Measurements from ENCODE around the gene PPP2R1B.

PPP2R1B gene

DNA sequence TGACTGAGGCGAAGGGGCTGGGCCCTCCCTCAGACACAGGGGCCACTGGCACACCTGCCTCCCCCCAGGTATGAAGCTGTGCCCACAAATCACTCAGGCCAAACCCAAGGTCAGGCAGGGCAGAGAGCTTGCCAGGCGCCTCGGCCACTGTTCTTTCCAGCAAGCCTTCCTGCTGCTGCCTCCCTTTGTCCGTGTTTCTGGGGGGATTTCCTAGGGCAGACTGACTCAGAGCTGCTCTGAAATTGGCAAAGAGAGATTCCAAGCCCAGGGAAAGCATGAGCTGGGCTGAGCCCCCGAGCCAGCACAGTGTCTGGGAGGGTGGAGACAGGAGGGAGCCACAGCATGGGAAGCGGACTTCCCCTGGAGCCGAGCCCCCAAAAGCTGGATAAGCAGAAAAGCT, 33.2 kb downstream of the PPP2R1B start:
- no peak for FAIRE-seq
- peak; percentile 19 for DNase-seq (ENCODE audit: insufficient read length, low spot score)
- no peak for TF ChIP-seq POLR2A (IDR thresholded peaks at IDR 0.05; ENCODE audit: low read depth, low read length)

DNA sequence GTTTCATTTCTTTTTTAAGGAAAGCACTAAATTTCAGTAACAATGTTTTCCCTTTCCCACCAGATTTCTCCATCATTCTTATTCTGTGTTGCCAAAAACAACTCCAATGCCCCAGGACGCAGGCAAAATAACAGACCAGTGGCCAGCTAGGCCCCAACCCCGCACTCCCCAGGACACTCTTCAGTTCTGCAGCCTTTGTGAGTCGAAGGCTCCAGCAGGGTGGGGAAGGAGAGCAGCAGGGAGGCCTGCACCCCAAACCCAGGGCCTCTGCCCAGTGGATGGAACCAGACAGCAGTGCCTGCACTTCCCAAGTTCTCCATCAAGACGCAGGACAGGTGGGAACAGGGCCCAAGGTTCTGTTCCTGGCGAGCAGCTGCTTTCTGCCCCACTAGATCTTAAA, 34.4 kb downstream of the PPP2R1B start:
- FAIRE-seq (no peak), DNase-seq (ENCODE audit: insufficient read length, low spot score) (no peak)
- TF ChIP-seq POLR2A (IDR thresholded peaks at IDR 0.05; ENCODE audit: low read depth, low read length), result no peak

DNA sequence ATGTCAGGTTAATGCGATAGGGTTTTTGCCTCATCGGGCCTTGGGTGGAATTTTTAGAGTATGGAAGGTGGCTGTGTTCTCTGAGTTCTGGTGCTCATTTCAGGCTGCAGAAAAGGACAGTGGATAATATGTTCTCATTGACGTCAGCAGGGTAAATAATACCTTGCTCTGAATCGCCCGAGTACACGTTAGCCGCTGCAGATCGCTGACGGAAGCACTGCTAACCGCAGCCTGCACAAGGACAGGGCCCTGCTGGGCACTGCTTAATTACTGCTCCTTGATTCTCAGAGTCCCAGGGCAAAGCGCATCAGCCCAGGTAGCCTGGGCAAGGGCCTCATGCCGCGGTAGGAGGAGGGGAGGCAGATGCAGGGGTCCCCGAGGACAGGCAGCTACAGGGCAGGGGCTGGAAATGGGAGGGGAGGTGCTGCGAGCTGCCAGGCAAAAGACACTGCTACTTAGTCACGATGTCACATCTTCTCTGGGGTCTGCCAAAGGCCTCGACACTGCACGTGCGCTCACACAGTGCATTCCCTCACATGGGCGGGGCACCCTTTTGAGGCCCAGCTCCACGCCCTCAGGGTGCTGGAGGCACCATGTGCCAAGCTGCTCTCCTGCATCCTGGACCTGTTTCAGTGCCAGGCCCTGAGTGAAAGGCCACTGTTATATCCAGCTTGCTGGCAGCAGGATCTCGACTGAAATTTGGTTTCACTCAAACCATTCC, 35.2 kb downstream of the PPP2R1B start:
- DNase-seq (ENCODE audit: insufficient read length, low spot score) (no peak), FAIRE-seq (no peak)
- no peak for TF ChIP-seq POLR2A (IDR thresholded peaks at IDR 0.05; ENCODE audit: low read depth, low read length)

DNA sequence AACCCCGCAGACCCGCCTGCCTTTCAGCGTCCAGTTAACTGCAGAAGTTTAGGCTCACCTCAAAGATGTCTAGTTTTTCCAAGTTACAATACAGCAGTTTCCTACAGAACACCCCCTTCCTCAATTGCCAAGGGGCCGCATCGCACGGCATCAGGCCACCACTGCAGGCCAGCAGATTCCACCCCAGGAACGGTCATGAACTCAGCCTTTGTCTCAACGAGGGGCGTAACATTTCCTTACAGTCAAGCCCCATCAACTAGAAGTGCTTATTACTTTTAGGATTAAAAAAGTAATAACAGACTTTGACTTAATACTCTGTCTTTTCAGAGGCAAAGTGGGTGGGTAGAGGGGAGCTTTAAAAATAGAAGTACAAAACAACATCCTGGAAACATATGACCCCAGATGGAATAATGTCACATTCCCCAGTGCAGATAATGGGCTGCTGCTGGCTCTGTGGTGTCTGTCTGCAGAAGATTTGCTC, 36.3 kb downstream of the PPP2R1B start:
- no peak for TF ChIP-seq POLR2A (IDR thresholded peaks at IDR 0.05; ENCODE audit: low read depth, low read length)
- no peak for DNase-seq (ENCODE audit: insufficient read length, low spot score)
- FAIRE-seq, result no peak

DNA sequence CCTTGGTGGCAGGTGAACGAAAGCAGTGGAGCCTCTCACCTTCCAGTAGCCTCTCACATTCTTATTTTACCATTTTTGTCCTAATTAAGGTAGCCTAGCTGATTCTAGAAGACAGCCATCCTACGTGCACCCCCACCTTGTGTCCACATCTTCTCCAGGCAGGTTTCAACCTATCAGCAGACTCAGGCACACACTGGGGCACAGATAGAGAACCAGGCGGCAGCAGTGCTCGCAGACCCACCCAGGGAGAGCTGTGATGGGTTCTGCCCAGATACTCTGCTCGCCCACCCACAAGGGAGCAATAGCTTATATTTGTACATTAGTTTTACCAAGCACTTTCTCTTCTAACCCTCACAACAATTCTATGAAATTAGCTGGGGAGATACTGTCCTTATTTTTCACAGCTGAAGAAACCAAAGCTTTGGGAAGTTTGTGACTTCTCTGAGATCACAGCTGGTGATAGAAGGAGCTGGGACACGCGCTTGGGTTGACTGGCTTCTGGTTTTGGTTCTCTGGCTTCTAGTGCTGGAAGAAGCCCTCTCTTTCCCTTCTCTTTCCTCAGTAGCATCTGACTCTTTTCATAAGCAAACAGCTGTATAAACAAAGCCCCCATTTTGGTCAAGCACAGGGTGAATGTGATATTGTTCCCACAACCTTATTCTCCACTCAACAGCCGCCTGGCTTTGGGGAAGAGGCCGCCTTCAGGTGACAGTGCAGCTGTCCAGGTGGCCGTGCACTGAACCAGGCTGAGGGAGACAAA, 36.9 kb downstream of the PPP2R1B start:
- DNase-seq (ENCODE audit: insufficient read length, low spot score) (no peak), FAIRE-seq (no peak)
- TF ChIP-seq POLR2A (IDR thresholded peaks at IDR 0.05; ENCODE audit: low read depth, low read length), result no peak

DNA sequence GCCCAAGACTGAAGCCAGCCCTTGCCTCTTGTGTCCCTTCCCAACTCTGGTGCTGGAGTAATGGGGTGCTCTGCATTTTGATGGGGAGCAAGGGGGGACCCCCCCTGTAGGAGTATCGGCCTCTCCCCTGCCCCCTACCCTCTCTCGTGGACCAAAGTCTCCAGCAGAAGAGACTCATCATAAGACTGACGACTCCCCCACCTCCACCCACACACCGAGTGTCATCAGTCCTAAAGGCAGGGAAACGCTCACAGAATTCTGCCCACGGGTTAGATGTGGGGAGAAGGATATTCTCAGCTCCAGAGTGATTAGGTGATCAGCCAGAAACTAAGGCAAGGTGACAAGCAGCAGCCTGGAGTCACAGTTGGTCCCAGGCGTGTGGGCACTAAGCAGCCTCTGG, 38.8 kb downstream of the PPP2R1B start:
- no peak for TF ChIP-seq POLR2A (IDR thresholded peaks at IDR 0.05; ENCODE audit: low read depth, low read length)
- DNase-seq (ENCODE audit: insufficient read length, low spot score) (no peak), FAIRE-seq (no peak)

DNA sequence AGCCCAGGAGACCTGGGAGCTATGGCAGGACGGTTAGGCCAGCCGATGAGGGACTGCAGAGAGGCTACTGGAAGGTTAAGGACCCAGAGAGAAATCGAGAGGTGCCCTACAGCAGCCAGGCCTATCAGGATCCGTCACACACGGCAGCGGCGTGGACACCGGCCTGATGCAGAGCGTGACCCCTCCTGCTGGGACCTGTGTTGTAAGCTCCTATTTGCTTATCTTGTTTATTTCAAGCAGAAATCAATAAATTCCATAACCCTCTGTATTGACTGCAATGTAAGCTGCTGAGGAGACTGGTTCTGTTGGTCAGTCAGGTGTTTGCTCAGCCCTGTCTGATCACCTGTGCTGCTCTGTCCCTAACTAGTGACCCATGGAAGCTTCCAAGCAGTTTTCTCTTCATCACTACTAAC, 39.9 kb downstream of the PPP2R1B start:
- FAIRE-seq (no peak), DNase-seq (ENCODE audit: insufficient read length, low spot score) (no peak)
- TF ChIP-seq POLR2A (IDR thresholded peaks at IDR 0.05; ENCODE audit: low read depth, low read length), result no peak

DNA sequence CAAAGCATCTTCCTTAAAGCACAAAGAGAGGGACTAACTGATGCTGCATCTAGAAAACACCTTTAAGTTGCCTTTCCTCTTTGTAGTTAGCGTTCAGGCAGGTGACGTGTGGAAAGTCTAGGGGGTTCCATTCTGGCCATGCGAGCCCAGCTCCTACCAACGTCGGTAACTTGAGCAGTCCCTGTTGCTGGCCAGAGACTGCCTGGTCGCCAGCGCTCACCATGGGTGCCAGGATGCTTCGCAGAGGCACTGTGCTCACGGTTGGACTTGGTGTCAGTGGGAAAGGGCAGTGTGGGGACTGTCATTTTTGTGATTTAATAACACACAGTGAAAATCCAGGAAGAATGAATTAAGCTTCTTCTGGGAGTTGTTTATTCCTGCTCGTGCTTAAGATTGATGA, 40.6 kb downstream of the PPP2R1B start:
- FAIRE-seq, result no peak
- no peak for TF ChIP-seq POLR2A (IDR thresholded peaks at IDR 0.05; ENCODE audit: low read depth, low read length)
- DNase-seq (ENCODE audit: insufficient read length, low spot score), result no peak

DNA sequence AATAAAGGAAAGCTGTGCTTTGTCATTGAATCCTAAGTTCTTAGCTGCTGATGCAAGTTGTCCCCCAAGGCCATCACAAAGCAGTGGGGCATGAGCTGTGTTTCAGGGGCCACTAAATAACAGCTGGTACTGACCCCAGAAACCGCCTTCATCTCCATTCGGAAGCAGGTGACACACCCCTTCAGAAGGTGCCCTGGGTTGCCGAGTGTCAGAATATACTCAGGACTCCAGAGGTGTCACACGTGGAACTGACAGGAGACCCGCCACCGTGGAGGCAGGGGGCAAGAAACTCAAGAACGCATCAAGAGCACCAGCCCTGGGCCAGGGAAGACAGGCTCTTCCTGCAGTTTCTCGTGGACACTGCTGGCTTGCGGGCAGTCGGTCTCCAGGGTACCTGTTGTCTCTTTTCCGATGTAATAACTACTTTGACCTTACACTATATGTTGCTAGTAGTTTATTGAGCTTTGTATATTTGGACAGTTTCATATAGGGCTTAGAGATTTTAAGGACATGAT, 41.5 kb downstream of the PPP2R1B start:
- DNase-seq (ENCODE audit: insufficient read length, low spot score), result no peak
- FAIRE-seq, result no peak
- TF ChIP-seq POLR2A (IDR thresholded peaks at IDR 0.05; ENCODE audit: low read depth, low read length), result no peak

DNA sequence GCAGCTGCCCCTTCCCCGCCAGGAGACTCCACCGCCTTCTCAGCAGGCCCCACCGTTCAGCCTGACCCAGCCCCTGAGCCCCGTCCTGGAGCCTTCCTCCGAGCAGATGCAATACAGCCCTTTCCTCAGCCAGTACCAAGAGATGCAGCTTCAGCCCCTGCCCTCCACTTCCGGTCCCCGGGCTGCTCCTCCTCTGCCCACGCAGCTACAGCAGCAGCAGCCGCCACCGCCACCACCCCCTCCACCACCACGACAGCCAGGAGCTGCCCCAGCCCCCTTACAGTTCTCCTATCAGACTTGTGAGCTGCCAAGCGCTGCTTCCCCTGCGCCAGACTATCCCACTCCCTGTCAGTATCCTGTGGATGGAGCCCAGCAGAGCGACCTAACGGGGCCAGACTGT, 42.6 kb downstream of the PPP2R1B start:
- FAIRE-seq (no peak), DNase-seq (ENCODE audit: insufficient read length, low spot score) (no peak)
- TF ChIP-seq POLR2A (IDR thresholded peaks at IDR 0.05; ENCODE audit: low read depth, low read length), result no peak

DNA sequence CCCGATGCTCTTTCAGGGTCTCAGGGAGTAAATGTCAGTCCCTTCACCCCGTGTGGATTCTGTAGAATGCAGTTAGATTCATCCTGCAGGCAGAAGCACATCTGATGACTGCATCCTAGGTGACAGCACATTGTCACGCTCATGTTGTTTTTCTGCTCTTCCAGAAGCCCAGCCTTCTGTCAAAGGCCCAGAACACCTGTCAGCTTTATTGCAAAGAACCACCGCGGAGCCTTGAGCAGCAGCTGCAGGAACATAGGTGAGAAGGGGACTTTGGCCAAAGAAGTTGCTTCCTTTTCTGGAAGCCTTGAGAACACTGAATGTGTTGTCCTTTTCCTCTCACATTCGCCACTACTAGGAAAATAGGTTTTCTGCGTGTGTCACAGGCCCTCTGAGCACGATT, 43.7 kb downstream of the PPP2R1B start:
- DNase-seq (ENCODE audit: insufficient read length, low spot score) (no peak), FAIRE-seq (no peak)
- no peak for TF ChIP-seq POLR2A (IDR thresholded peaks at IDR 0.05; ENCODE audit: low read depth, low read length)

DNA sequence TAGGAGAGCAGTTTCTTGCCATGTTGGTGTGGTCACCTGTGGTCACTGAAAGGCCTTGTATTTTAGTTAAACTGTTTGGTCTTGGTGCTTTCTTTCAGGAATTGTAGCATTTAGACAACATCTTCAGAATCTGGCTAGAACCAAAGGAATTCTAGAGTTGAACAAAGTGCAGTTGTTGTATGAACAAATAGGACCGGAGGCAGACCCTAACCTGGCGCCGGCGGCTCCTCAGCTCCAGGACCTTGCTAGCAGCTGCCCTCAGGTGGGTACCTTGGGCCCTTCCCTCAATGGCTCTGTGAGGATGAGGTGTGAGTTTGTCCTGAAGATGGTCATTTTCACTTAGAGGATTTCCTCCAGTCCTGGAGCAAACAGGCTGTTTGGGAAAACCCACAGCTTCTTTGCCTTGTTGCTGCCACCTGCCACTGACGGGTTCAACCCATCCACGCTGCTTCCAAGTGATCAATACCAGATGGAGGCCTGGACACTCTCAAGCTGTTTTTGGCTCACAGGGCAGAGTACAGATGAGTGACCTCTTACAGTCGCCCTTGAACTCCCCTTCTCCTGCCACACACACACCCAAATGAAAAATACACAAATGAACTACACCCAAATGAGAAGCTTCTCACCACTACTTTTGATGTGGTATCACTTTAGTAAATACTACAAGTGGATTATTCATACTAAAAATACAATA, 45.2 kb downstream of the PPP2R1B start:
- TF ChIP-seq POLR2A (IDR thresholded peaks at IDR 0.05; ENCODE audit: low read depth, low read length), result no peak
- FAIRE-seq (no peak), DNase-seq (ENCODE audit: insufficient read length, low spot score) (no peak)

DNA sequence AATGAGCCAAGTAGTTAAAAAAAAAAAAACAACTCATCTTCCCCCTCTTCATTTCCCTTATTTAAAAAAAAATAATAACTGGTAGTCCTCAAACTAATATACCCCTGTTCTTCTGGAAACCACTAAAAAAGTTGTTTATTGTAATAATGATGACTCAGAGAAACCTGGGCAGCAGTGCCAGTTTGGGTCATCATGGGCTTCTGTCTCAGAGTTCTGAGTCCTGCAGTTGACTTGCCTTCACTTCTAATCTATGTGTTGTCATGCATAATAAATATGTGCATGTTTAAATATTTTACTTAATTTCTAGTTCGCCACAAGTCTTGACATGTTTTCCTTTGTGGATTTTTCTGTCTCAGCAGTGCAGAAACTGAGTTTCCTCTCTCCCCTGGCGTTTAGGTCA, 46.8 kb downstream of the PPP2R1B start:
- no peak for FAIRE-seq
- DNase-seq (ENCODE audit: insufficient read length, low spot score), result no peak
- TF ChIP-seq POLR2A (IDR thresholded peaks at IDR 0.05; ENCODE audit: low read depth, low read length), result no peak

DNA sequence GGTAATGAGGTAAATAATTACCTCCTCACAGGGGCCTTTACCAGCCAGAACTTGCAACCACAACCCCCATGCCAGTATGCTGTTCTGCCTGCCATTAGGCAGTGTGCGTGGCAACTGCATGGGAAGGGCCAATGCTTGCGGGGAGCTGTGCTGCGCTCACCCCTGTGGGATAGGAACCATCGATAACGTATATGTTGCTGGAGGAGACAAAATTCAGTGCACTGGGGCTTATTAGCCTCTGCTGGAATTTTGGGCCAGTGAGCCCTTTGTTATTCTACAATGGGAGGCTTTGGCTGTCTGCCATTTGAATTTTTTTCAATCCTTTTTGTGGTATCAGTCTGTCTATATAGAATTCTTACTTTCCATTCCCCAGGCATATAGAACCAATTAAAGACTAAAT, 47.3 kb downstream of the PPP2R1B start:
- no peak for TF ChIP-seq POLR2A (IDR thresholded peaks at IDR 0.05; ENCODE audit: low read depth, low read length)
- FAIRE-seq, result no peak
- no peak for DNase-seq (ENCODE audit: insufficient read length, low spot score)
